GM12878 (cell line): ENCODE measurements around the gene CRMP1. TPM values are rescaled to one million over a fixed set of nuclear protein-coding genes. Genes with fewer than 3 reads are reported as not detected.

Experiments used
- CEBPZ ChIP-seq: fragments of 150-350 bp; IDR thresholded peaks from 2 replicates; pipeline ENCODE4 v1.6.1; 2016; ENCODE audit warnings: low read depth, low read length
- CUX1 ChIP-seq: IDR thresholded peaks from 2 replicates; pipeline ENCODE4 v1.6.1; 2012; ENCODE audit warnings: improper control_type of control experiment, low read depth, low read length; ENCODE audit not compliant: insufficient replicate concordance
- ETV6 ChIP-seq, 2 experiments: fragments of 450-650 bp in 1 of 2; IDR thresholded peaks in 1 of 2; conservative IDR thresholded peaks in 1 of 2; 2 replicates each; pipeline ENCODE4 v1.6.1; 2014; ENCODE audit warnings: antibody characterized with exemption in 1 of 2, borderline replicate concordance in 1 of 2, low read depth in 1 of 2, mild to moderate bottlenecking in 1 of 2, moderate library complexity in 1 of 2
- polyA plus RNA-seq, 11 experiments: library from polyadenylated mRNA; depleted of rRNA in 4 of 11; unstranded in 6 of 11; stranded (reverse) in 5 of 11; fragments of >200 nt; fragmentation: Nextera tagmentation in 4 of 11; fragmentation: Illumina TruSeq in 1 of 11; extraction: Ambion mirVana in 4 of 11; extraction: Trizol in 1 of 11; gene quantifications; 1 replicate in 1 of 11; 2 replicates in 10 of 11; pipeline versions ENCODE4 v1.2.1 to v1.2.3, GENCODE V29; 2011 to 2016; ENCODE audit warnings: inconsistent platforms in 2 of 11, missing spikeins in 2 of 11, low read depth in 1 of 11
- total RNA-seq, 4 experiments: library from RNA; depleted of rRNA in 3 of 4; stranded (reverse); fragments of >200 nt in 3 of 4; fragmentation: Illumina TruSeq in 1 of 4; extraction: Trizol in 1 of 4; gene quantifications; 2 replicates each; pipeline versions ENCODE4 v1.2.1 to v1.2.3, GENCODE V29; 2013 to 2021

The CRMP1 gene
- total and polyA plus RNA-seq, 10 of the 15 experiments (the other 5 are each of a cell fraction or from before 2014, with no cell fraction given) = 0.03 to 1.4 (median 0.12) TPM; not detected in 2

- TF ChIP-seq CUX1 (no peak), CEBPZ (no peak), ETV6 (conservative IDR thresholded peaks at IDR 0.05 in 1 of 2, IDR thresholded peaks at IDR 0.05 in 1 of 2; ENCODE audit: borderline replicate concordance in 1 of 2, low read depth in 1 of 2) (no peak)
These were observed 82.0 kb downstream of the CRMP1 start (continued) for GRCh38 chr4:5810770-5811430.
